ENCODE data around the gene OXCT1. TPM values are rescaled to one million over a fixed set of nuclear protein-coding genes. Genes with fewer than 3 reads are reported as not detected.
"Not testable (repeated sequence)": the region's sequence is repeated elsewhere in the genome, so short reads cannot be mapped to it uniquely, and the experiment has no call there.

Gene OXCT1
- total RNA-seq, 3 donors from 2014 or later: 8.9 to 27.0 (median 14.9) TPM

- Histone ChIP-seq H3K4me3 (no peak overlapping the region), H3K9me3 (no peaks in the 10 kb centered on the region), H3K36me3 (ENCODE audit: low read depth) (no peaks in the 10 kb centered on the region), H3K4me1 (ENCODE audit: low read depth) (peaks cover 5% of the 10 kb centered on the region)
- intact Hi-C loops (cut with DNase I, micrococcal nuclease): no loop called here
- ATAC-seq (no peak), DNase-seq (no peak)
- no peak for TF ChIP-seq CTCF (IDR thresholded peaks at IDR 0.05)
Observed at GRCh38 chr5:41821051-41821450, 49.2 kb downstream of the OXCT1 start.

GRCh38 chr5:41820150-41820549 is 50.1 kb downstream of the OXCT1 start:
- intact Hi-C loops (cut with DNase I, micrococcal nuclease): no loop called here
- Histone ChIP-seq H3K36me3 (ENCODE audit: low read depth) (no peaks in the 10 kb centered on the region), H3K9me3 (no peaks in the 10 kb centered on the region), H3K4me3 (no peak overlapping the region), H3K4me1 (ENCODE audit: low read depth) (peaks cover 5% of the 10 kb centered on the region)
- no peak for TF ChIP-seq CTCF (IDR thresholded peaks at IDR 0.05)
- no peak for ATAC-seq
- no peak for DNase-seq

GRCh38 chr5:41817625-41818301 is 52.5 kb downstream of the OXCT1 start:
- intact Hi-C loops (cut with DNase I, micrococcal nuclease): no loop called here
- Histone ChIP-seq H3K4me1 (ENCODE audit: low read depth) (peaks cover 9% of the 10 kb centered on the region), H3K9me3 (no peaks in the 10 kb centered on the region), H3K36me3 (ENCODE audit: low read depth) (no peaks in the 10 kb centered on the region), H3K4me3 (no peak overlapping the region)
- peak in 1 of 3 donors; percentile 72 for DNase-seq
- peak; percentile 98 for ATAC-seq
- no peak for TF ChIP-seq CTCF (IDR thresholded peaks at IDR 0.05)

- Histone ChIP-seq H3K4me3 (no peak overlapping the region), H3K36me3 (ENCODE audit: low read depth) (no peaks in the 10 kb centered on the region), H3K9me3 (no peaks in the 10 kb centered on the region), H3K4me1 (ENCODE audit: low read depth) (peaks cover 9% of the 10 kb centered on the region)
- ATAC-seq (no peak), DNase-seq (no peak)
- no peak for TF ChIP-seq CTCF (IDR thresholded peaks at IDR 0.05)
- intact Hi-C loops (cut with DNase I, micrococcal nuclease): no loop called here
Observed at GRCh38 chr5:41815663-41816229, 54.5 kb downstream of the OXCT1 start.

- ATAC-seq (no peak), DNase-seq (no peak)
- H3K9me3 ChIP-seq: no peaks in the 10 kb centered on the region
- H3K4me3 ChIP-seq: no peak overlapping the region
- H3K4me1 ChIP-seq (ENCODE audit: low read depth): peaks cover 9% of the 10 kb centered on the region
- intact Hi-C loops (cut with DNase I, micrococcal nuclease): no loop called here
- H3K36me3 ChIP-seq (ENCODE audit: low read depth): no peaks in the 10 kb centered on the region
- TF ChIP-seq CTCF (IDR thresholded peaks at IDR 0.05): no peak
Observed at GRCh38 chr5:41815261-41815660, 55.0 kb downstream of the OXCT1 start.

- H3K36me3 ChIP-seq (ENCODE audit: low read depth); ATAC-seq; H3K4me3 ChIP-seq; H3K4me1 ChIP-seq (ENCODE audit: low read depth); H3K9me3 ChIP-seq; DNase-seq; intact Hi-C loops (cut with DNase I, micrococcal nuclease): not testable (repeated sequence)
Observed at GRCh38 chr5:41814306-41814705, 55.9 kb downstream of the OXCT1 start.
